HPDE6-E6E7 (cell line): ENCODE measurements around the gene TP53TG5.
"Not testable (repeated sequence)": the region's sequence is repeated elsewhere in the genome, so short reads cannot be mapped to it uniquely, and the experiment has no call there.

Experiments used
- DNase-seq: peaks from one replicate; pipeline ENCODE4 v3.0.0; 2011; ENCODE audit warnings: missing footprints; ENCODE audit errors: extremely low spot score

TP53TG5 gene

GRCh38 chr20:45366631-45367030 lies 11.5 kb downstream of the TP53TG5 start:
- no peak for DNase-seq

GRCh38 chr20:45366192-45366591 lies 11.9 kb downstream of the TP53TG5 start:
- DNase-seq: no peak

DNA sequence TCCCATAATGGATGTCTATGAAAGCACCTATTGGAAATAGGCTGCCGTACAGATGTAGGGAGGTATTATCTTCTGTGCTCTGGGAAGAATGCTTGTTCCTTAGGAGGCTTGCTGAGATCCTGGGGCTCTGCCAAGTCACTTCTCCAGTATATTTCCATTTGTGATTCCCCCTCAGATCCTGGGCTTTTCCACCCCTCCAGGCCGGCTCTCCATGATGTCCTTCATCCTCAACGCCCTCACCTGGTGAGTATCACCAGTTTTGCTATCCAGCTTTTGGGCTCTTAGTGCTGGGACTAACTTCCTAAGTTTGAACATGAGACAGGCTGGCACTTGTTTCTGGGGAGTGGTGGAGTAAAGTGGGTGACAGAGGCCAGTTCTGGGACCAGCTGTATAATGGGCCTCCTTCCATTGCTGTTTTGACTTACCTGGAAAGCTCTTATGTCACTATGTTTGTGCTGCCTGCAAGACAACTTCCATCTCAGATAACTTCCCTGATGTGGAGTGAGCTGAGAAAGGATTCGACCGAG lies 12.6 kb downstream of the TP53TG5 start:
- DNase-seq: no peak

DNA sequence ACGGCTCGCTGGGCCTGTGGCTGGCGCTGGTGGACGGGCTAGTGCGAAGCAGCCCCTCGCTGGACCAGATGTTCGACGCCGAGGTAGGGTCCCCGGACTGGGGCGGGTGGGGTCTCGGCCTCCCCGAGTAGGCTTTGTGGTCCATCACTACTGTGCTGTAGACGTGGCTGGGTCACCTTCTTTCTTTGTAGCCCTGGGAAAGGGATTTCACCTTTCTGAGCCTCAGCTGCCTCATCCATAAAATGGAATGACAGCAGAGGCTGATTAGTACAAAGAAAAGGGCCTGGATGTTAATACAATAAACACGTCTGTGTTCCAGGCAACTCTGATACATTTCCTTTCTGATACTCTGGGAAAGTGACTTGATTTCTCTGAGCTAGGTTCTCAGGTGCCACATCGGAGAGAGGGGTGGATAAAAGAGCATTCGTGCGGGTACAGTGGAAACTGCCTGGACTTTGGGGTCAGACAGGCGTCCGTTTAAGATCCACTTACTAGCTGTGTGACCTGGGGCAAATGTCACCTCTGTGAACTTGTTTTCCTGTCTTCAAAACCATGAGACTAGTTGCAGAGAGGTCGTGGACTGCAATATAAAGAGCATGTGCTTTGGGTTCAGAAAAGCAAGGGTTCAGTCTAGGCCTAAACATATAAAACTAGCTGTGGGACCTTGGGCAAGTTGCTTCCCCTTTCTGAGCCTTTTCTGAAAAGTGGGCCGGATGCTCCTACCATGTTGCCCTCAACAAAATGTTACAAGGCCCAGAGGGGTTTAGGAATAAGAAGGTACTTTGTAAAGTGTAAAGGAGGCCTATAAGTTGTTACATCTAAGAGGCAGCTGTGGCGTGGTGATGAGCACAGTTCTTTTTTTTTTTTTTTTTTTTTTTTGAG lies 14.3 kb downstream of the TP53TG5 start:
- no peak for DNase-seq

- DNase-seq: peak; percentile 100
Measured at GRCh38 chr20:45362804-45363610, 15.1 kb downstream of the TP53TG5 start, which contains the start of gene SYS1. Gene SYS1, plus strand, starts transcription at chr20:45363156. Its CDS starts 376 bp downstream, at chr20:45363532.

- DNase-seq: no peak
Measured at GRCh38 chr20:45361793-45362192, 16.3 kb downstream of the TP53TG5 start.

DNA sequence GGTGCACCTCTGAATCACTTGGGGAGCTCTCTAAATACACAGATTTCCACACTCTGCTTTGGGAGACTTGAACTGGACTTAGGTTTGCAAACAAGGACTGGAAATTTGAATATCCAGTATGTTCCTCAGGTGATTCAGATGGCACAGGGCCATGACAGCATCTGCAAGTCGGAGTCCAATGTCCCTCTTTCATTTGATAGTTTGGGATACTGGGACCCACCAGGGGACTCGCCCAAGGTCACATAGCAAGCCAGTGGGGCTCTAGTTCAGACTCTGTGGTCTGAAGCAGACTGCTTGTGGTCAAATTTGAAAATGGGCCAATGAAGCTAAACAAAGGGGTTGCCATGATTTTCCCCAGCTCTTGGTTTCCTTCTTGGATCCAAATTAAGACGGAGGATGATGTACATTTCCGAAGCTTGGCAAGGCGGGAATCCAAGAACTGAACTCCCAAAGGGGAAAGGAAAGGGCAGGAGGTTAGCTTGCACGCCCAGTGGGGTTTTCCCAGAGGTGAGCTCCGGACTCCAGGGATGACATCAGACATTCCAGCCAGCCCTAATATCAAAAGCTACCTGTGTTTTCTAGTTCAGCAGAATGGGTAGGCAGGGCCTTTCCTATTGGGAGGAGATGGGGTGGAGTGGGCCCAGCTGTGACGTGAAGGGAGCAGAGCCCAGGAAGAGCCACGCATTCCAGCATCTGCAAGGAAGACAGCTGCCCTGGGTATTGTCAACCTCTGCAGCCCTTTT lies 18.5 kb downstream of the TP53TG5 start:
- DNase-seq: peak; percentile 92

DNA sequence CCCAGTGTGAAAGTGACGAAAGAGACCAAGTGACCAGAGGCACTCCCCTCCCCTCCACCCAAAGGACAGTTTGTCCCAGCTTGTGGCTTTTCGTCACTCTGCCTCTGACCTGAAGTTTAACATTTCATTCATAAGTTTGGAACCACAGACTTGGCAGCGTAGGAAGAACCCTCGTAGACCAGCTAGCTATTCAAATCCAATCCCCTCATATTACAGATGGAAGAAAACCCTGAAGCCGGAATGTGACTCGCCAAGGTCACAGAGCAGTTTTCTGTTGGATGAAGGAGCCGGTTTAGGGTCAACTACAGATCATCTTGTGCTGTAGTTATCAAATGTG lies 19.1 kb downstream of the TP53TG5 start:
- DNase-seq: no peak

GRCh38 chr20:45358282-45359068 lies 19.6 kb downstream of the TP53TG5 start:
- peak; percentile 49 for DNase-seq

DNA sequence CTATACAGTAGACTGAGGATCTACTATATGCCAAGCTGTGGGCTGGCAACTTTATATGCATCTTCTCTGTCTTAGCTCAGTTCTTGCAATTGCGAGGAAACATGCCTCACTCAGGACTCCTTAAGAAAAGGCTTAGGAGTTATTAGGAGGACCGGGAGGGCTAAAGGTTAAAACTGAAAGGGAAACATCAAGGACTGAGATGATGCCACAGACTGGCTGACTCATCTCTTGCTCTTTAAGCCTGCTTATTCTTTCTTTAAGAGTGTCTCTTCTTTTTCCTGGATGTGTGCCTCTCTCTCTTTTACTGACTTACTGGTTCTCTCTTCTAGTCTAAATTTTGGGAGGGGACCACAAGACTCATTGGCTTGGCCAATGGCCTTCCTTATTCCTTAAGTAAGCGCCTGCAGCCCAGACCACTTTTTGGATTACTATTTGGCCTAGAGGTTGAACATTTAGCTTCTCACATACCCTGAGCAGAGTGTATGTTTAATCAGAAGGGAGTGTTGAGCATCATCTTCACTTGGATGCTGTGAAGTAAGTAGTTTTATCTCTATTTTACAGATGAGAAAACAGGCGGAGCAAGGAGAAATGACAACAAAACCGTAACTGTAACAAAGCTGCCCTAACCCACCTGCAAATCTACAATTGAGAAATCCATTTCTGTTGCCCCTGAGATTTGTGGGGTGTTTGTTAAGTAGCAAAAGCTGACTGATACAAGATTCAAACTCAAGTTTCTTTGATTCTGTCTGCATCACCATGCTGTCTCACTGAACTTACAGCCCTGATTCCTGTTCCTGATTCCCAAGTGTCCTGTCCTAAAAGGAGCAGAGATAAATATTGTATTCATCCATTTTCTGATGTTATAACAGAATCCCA lies 22.7 kb downstream of the TP53TG5 start:
- DNase-seq: peak; percentile 85

DNA sequence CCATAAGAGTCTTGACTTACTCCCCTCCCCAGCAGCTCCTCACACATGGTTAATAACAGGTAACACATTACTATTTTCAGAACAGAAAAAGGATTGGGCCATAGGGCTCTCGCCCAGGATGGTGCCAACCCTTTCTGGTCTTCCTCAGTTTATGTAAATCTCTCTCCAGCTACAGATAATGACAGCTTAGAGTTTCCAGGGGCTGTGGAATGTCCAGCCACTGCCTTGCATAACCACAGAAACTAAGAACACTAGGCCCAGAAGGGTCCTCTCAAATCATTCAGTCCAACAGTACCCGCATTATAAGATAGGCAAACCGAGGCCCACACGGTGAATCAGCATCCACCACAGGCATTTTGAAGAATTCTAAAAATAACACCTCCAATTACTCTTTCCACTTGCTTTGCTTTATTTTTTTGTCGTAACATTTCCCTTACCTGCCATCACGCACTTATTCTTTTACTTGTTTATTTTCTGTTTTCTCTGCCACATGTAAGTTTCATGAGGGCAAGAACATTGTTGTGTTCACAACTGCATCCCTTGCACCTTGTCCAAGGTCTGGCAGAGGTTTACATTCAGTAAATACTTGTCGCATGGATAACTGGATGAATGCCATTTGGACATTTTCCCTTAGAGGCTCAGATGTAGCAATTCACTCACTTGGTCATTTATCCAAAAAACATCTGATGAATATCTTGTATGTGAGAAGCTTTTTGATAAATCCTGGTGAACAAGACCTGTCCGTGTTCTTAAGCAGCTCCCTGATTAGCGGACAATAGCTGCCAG lies 23.5 kb downstream of the TP53TG5 start:
- no peak for DNase-seq

- no peak for DNase-seq
Measured at GRCh38 chr20:45353746-45354145, 24.4 kb downstream of the TP53TG5 start.

- DNase-seq: no peak
Measured at GRCh38 chr20:45352729-45353128, 25.4 kb downstream of the TP53TG5 start.

DNA sequence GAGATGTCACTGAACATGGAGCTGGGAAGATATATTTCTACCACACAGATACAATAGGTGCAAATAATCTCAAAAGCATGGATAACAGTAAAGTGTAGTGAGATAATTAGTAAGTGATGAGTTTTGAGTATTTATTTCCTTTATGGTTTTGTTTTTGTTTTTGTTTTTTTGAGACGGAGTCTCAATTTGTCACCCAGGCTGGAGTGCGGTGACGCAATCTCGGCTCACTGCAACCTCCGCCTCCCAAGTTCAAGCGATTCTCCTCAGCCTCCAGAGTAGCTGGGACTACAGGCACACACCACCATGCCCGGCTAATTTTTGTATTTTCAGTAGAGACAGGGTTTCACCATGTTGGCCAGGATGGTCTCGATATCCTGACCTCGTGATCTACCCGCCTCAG lies 27.3 kb downstream of the TP53TG5 start:
- DNase-seq: not testable (repeated sequence)

GRCh38 chr20:45350217-45350616 lies 27.9 kb downstream of the TP53TG5 start:
- DNase-seq: no peak

GRCh38 chr20:45347936-45348778 lies 30.0 kb downstream of the TP53TG5 start, which contains the start of gene SDC4:
Gene SDC4, minus strand, starts transcription at chr20:45348424. Its CDS starts 40 bp downstream, at chr20:45348384.
- DNase-seq: peak; percentile 90

GRCh38 chr20:45347297-45347935 lies 30.7 kb downstream of the TP53TG5 start:
- no peak for DNase-seq

- no peak for DNase-seq
Measured at GRCh38 chr20:45346851-45347250, 31.3 kb downstream of the TP53TG5 start.
